ENCODE data around the gene RAB19.

- TF ChIP-seq CTCF (IDR thresholded peaks at IDR 0.05; ENCODE audit: insufficient read depth, low read length) (no peak), REST (IDR thresholded peaks at IDR 0.05; ENCODE audit: insufficient replicate concordance, low read depth) (no peak)
Observed at GRCh38 chr7:140426130-140426529, 22.3 kb downstream of the RAB19 start.

All from HL-60 (cell line).